A204.1 (cell line): ENCODE data around the gene RPRD1B.

Experiments used
- FAIRE-seq: peaks from 2 replicates; lab custom pipeline; 2012; peaks lifted over from hg19 to GRCh38; lab: Jason Lieb, UNC

Gene RPRD1B

DNA sequence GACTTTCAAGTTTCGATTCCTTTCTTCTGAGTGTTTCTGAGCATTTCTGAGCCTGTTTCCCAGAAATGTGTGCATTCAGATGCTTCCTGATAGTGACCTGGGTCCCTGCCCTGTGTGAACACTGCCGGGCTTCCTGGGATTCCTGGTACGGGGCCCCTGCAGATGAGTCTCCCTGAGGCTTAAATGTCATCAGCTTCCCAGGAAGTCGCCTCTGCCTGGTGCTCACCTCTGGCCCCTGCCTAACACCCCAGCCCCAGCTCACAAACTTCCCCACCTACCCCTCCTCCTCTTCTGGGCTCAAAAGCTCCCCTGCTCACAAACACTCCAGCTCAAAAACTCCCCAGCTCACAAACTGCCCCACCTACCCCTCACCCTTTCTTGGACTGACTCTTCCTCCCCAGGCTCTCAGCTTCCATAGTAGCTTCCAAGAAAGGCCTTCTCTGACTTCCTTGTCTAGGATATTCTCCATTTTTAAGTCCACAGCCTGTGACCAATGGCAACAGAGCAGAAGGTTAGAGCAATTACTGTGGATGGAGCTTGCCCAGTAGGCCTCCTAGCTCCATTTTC is 89.6 kb downstream of the RPRD1B start:
- no peak for FAIRE-seq

DNA sequence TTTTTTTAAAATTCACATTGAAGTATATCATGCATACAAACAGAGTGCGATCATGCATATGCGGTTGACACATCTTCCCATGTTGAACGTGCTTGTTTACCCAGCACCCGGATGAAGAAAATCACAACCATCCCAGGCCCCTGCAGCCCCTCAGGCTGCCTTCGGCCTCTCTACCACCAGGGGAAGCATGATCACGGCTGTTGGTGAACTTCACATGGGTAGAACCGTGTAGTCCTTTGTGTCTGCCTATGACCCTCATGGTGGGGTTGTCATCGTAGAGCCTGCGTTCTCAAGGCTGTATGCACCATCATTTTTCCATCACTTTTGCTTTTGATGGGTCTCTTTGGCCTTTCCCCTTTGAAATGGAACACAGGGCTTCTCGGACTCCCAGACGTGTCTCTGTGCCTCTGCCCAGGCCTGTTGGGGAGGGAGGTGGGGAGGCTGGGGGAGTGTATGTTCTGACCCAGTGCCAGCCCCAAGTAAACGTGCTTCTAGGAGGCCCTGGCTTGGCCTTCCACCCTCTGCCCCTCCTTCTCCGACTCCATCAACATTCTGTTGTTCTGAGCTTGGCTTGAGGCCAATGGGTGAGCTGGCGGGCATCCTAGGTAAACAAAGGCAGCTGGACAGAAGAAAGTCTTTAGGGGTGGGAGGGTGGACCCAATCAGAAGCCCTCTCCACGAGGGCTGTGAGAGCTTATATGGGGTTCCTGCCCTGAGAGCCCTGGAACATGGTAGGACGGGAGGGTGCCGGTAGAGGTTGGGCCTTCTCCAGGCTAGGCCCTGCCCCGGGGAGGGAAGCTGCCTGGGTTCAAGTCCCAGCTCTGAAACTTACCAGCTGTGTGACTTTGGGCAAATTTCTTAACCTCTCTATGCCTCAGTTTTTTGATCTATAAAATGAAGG is 91.9 kb downstream of the RPRD1B start:
- no peak for FAIRE-seq

DNA sequence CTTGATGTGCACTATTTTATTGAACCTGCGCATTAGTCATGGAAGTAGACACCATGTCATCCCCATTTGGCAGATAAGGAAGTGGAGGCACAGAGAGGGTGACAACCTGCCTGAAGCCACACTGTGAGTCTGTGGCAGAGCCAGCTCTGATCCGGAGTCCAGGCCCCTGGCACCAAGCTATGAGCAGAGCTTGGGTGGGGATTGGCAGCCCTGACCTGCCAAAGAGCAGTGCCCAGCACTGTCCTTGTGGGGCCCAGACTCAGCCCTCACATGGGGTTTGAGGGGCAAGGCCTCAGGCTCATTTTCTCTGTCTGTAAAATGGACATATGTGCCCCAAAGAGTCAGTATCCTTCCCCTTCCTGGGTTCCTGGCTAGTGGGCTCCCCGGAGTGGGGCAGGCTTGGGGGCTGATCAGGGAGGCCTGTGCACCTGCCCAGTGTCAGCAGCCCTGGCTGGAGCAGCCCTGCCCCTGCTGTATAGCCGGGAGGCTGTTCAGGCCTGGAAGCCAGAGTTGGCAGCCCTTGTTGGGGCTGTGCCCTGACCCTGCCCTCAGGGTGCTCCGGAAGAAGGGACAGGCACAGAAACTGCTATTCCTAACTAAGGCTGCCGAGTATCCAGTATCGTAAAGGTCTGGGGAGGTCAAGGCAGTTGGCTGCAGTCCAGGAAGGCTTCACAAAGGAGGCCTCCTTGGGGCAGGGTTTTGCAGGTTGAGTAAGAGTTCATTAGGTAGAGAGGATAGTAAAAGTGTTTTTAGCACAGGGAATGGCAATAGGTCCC is 92.8 kb downstream of the RPRD1B start:
- no peak for FAIRE-seq

DNA sequence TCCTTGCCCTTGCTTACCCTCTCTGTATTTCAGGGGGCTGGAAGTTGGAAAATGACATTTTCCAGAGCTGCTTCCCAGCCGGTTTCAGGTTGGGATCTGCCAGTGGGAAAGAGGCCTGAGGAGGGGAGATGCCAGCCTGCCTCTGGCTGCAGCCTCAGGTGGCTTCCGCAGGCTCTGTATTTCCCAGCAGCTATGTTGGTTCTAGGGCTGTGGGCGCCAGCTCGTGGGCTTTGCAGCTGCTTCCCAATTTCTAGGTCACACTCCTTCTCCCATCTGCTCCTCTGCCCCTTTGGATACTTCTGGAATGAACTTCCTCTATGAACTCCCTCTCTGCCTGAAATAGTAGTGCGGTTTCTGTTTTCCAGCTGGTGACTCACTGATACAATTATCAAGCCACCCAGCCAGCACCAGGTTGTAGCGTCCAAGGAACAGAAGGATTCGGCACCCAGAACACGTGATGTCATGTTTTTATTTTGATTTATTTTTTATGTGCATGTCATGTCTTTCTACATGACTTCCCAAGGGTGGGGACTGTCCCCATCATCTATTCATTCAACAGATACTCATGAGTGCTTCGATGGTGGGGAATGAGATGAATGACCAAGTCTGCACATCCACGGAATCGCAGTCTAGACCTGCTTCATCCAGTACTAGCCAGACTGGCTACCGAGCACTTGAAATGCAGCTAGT is 93.5 kb downstream of the RPRD1B start:
- no peak for FAIRE-seq

DNA sequence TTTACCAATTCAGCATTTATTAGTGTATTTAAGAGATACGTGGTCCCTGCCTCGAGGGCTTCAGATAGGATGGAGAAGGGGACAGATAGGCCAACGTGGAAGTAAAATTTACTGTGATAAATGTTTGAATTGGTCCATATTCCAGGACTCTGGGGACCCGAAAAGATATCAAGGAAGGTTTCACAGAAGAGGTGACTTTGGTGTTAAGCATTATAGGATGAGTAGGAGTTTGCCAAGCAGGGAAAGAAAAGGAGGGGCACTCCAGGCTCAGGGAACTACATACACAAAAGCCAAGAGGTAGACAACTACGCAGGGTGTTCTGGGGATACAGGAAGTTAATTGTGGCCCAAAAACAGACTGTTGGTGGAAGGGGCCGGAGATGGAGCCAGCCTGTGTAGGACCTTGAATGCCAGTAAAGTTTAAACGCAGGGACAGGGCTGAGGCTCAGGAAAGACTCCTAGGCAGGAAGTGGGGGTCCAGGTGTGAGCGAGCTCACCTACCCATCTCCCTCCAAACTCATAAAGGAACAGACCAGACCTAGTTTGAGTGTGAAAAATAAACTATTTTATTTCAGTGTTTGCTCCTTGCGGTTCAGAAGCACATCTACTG is 94.5 kb downstream of the RPRD1B start:
- FAIRE-seq: no peak

DNA sequence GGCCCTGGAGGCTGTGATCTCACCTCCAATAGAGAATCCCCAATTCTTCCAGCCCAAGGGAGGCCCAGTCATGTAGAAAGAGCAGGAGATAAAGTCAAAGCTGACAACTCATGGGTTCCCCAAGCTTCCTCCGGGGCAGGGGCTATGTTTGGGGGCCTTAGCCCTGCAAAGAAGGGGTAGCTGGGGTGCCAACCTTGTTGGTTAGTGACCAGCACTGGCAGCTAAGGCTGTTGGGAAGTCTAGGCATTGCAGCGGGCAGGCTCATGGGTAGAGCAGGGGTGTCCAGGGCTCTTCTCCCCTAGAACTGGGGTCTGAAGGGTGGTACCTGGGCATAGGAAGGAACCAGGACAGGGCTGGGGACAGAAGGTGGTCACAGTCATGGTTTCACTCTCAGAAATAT is 95.1 kb downstream of the RPRD1B start:
- no peak for FAIRE-seq

DNA sequence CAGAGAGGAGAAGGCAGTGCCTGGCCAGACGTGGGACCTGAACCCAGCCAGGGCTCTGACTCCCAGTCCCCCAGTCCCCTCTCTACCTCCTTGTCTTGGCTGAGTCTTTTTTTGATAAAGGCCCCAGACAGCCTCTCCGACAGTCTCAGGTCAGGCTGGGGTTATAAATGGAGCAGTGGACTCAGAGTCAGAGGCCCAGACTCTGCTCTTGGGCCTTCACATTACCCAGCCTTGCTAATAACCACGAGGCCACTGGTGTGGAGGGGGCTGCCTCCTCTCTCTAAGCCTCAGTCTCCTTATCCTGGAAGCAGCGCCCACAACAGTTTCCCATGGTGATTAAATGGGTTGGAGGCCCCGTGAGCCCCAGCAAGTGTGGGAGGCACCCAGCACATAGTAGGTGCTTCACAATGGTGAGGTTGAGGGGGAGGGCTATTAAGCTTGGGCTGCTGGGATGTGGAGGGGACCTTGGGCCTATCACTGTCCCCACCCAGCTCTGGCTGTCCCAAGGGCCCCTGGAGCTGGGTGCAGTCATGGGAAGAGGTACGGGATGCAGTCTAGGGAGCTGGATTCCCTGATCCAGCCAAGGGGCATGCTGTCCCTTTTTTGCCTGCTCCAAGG is 95.8 kb downstream of the RPRD1B start:
- no peak for FAIRE-seq

DNA sequence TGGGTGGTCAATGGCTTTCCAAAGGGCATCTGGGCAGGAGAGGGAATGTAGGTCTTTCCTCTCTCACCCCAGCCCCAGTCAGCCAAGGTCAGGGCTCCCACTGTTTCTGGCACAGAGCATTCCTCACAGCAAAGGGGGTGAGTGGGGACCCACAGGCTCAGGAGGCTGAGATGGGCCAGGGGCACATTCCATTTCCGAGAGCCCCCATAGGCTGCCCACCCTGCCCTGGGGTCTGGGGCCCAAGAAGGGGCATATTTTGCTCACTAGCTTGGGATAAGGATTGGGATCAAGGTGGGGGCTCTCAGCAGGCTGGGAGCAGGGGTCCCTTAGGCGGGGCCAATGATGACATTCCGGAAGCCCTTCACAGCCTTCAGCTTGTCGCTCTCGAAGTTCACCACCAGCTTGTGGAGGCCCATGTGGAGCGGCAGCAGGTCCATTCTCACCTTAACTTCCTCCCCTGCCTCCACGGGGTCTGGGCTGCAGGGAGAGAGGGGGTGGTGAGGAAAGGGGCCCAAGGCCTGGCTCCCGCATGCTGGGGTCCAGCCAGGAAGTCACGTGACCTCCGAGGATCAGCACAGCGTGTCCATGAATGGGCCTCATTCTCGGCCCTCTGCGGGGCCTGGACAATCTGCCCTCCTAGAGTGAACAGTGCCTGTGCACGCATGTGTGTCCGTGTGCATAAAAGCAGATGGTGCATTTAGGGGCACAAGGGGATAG is 96.5 kb downstream of the RPRD1B start:
- no peak for FAIRE-seq

DNA sequence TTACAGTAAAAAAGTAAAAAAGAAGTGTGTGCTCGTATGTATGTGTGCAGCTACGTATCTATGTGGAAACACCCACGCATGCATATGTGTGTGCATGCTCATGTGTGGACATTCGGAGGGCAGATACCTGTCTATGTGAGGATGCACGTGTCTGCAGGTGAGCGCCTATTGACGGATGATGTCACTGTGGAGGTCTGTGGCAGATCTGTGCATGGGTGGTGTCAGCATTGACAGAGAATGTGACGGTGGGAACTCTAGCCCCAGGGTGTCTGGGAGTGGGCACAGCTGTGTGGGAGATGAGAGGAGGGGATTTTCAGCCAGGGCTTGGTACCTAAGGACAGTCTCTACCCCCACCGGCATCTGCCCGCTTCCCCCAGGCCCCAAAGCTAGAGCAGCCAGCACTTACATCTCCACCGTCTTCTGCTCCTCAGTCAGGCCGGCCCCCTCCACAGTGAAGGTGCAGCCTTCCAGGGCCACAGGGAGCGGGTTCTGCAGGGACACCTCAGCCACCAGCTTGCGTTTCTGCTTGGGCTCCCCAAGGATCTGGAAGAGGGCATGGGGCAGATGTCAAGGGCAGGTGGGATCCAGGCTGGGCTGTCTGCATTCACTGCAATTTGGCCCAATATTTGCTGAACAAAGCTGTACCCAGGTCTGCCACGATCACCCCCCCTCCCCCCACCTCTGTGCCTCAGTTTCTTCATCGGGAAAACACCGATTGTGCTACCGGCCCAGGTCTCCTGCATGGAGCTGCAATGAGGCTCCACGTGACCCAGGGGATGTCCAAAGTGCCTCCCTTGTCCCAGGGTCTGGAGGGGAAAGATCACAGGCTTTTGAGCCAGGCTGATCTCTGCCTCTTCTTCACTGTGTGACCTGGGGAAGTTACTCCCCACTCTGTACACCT is 97.4 kb downstream of the RPRD1B start:
- FAIRE-seq: no peak

DNA sequence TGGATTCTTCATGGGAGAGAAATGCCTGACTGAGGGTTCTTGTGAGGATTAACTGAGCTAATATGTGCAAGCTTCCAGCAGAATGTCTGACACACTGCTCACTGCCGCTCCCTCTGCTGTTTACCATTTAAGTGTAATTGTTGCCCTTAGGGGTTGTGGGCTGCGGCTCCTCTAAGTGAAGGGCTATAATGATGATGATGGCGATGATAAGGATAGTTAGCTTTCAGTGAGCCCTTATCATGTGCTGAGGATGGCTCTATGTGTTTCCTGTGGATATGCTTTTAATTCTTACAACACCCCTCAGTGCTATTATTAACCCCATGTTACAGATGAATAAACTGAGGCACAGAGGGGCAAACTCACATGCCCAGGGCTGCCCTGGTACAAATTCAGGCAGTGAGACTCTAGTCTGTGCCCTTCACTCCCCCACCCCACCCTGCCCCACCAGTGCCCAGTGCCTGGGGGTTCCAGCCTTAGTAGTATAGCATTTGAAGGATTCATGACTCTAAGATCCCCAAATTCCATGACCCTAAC is 98.1 kb downstream of the RPRD1B start:
- FAIRE-seq: no peak

DNA sequence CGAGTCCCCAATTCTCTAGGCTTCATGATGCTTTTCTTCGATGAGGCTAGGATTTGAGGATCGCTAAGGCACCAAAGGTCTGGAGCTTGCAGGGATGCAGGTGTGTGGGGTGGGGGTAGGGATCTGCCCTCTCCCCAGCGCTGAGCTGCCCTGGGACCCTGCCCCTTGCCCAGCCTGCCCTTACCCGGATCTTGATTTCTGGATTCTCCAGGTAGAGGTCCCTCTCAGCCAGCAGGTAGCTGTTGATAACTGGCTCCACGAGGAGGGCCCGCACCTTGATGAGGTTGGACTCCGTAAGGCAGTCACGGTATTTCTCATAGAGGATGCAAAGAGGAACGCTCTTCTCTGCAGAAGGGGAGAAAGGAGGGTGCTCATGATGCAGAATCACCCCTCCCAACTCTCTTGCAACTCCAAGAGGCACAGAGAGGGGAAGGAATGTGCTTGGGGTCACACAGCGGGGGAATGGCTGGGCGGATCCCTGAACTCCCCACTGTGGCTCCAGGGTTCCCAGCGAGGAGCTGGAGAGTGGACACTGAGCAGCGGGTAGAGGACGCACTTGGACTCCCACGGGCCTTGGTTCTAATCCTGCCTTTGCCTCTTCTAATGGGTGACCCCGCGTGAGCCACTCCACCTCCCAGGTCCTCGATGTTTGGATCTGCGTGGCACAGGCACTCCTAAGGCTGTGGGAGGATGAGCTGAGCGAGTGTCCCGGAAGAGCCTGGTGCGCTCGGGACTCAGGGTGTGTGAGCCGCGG is 98.8 kb downstream of the RPRD1B start:
- FAIRE-seq: no peak

DNA sequence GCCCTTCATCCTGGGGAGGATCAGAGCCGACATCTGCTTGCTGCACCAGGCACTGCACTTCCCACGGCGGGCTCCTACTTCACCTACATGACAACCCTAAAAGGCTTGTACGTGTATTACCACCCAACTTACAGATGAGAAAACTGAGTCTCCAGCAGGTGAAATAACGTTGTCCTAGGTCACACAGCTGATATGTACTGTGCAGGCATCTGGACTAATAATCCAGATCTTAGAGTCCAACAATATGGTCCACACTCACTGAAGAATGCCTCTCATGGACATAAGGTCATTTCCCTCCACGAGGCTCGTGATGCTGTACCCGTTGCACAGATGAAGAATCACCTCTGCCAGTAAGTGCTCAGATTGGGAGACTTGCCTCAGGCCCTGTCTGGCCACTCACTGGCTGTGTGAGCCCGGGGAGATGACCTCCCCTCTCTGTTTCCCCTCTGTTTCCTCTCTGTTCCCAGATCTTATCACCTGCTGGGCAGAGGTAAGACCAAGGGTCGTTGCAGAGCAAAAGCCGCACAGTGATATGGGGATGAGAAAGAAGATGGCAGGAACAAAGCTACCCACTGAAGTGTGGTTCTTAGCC is 99.5 kb downstream of the RPRD1B start:
- no peak for FAIRE-seq

DNA sequence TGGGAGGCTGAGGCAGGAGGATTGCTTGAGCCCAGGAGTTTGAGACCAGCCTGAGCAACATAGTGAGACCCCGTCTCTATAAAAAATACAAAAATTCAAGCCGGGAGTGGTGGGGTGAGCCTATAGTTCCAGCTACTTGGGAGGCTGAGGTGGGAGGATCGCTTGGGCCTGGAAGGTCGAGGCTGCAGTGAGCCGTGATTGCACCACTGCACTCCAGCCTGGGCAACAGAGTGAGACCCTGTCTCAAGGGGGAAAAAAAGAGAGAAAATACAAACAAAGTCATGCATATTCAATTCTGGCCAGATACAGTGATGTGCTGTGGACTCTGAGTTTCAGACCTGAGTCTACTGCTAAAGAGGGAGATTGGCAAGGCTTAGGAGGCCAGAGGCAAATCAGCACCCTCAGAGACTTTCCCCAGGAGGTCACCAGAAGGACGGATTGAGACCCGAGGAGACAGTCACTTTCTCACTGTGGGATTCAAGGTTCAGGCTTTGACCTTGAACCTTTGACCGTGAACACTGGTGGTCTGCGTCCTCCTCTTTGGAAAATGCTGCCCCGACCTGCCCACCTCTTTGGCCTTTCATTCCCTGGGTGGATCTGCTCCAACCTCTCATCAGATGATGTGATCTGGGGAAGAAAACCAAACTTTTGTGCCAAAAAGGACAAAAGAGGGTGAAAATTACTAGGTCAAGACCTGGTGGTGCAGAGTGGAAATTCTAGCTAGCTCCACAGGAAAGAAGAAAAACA is 100.3 kb downstream of the RPRD1B start:
- FAIRE-seq: no peak

DNA sequence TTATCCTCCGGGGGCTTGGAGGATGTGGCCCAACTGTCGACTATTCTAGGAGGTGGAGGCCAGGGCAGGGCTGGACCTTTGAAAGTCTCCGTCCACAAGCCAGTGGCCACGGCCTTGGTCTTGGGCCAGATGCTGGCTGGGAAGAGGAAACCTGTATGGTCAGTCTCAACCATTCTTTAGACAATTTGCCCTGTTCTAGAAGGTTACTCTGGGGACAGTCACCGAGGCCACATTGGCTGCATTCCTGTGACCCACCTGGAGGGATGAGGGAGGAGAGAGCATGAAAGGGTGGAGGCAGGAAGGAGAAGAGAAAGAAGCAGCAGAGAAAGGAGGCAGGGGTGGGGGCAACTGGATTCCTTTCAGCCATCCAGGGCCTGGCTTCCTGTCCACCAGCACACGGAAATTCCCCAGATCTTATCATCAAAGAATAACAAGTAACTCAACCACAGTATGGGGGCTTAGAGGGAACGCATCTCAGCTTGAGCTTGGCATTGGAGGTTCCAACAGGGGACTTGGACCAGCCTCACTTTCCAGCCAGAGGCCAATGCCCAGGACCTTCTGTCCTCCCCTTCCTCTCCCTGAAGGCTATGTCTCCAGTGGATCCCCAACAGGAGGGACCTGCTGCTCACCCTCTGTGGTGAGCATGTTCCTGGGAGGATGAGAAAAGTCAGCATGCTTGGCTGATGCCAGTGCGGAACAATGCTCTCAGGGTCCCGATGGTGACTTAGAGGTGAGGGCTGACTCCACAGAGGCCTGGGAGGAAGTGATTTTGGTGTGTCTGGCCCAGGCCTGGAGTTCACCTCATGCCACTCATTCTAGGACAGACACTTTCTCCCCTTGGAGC is 101.1 kb downstream of the RPRD1B start:
- FAIRE-seq: no peak

DNA sequence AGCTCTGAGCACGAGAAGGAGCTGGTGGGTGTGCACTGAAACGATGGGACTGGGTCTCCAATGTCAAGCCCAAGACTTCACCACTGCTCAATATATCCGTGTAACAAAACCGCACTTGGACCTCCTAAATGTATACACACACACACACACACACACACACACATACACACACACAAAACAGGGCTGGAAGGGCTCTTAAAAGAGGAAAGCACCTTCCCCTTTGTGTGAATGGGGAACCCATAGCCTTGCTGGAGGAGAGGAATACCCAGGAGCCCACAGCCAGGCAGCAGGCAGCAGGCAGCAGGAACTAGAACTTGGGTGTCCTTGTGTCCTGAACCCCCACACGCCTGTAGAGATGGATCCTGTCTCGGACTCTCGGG is 101.7 kb downstream of the RPRD1B start:
- FAIRE-seq: no peak

DNA sequence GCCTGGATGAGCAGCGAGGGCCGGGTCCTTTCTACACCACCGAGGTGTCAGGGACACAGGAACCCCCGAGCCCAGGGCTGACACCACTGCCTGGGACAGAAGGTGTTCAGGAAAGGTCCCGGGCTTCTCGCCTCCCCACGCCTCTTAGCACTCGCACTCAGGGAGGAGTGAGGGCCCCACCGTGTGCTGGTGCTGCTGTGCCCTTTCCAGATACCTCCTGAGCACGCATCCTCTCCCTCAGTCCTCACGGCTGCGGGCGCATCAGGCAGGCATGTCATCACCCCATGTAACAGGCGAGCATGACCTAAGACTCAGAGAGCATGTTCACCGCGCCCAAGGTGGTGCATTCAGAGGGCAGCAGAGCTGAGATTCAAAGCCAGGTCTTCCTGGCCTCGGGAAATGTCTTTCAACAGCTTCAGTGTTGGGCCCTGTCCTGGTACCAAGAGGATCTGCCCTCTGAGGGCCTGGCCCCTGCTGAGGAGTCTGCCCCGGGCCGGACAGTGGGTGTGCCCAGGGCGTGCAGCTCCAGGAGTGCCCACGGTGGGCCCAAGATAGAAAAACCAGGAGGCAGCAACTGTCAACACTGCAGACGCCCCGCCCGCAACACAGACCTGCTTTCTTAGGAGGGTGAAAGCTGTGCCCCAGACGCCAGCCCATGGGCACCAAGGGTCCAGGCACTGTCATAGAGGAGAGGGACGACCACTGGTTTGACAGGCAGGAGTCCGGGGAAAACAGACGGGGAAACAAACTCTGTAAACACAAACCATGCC is 102.3 kb downstream of the RPRD1B start:
- FAIRE-seq: no peak
